ENCODE measurements around the gene ARPC5L.

DNA sequence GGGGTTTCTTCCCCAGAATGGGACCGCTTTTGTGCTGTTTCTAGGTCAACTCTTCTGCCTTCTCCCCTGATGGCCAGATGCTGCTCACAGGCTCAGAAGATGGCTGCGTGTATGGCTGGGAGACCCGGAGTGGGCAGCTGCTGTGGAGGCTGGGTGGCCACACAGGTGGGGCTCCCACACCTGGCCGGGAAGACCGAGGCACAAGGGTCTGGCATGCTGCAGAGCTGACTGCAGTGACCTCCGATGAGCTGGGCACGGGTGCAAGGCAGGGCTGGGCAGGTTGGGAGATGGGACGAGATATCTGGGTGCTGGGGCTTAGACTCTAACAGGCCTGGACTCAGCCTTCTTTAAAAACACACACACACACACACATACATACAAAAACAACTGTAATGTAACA is 7.8 kb upstream of the ARPC5L start:
- TF ChIP-seq, protein P1, sequence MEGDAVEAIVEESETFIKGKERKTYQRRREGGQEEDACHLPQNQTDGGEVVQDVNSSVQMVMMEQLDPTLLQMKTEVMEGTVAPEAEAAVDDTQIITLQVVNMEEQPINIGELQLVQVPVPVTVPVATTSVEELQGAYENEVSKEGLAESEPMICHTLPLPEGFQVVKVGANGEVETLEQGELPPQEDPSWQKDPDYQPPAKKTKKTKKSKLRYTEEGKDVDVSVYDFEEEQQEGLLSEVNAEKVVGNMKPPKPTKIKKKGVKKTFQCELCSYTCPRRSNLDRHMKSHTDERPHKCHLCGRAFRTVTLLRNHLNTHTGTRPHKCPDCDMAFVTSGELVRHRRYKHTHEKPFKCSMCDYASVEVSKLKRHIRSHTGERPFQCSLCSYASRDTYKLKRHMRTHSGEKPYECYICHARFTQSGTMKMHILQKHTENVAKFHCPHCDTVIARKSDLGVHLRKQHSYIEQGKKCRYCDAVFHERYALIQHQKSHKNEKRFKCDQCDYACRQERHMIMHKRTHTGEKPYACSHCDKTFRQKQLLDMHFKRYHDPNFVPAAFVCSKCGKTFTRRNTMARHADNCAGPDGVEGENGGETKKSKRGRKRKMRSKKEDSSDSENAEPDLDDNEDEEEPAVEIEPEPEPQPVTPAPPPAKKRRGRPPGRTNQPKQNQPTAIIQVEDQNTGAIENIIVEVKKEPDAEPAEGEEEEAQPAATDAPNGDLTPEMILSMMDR (conservative IDR thresholded peaks at IDR 0.05 in 1 of 2, IDR thresholded peaks at IDR 0.05 in 1 of 2; ENCODE audit: extremely low read depth in 1 of 2, insufficient read depth in 1 of 2, low read depth in 1 of 2, low read length in 2 of 2): no peak
- no peak for TF ChIP-seq EZH2 (IDR thresholded peaks at IDR 0.05; ENCODE audit: borderline replicate concordance, low read length)

All from mammary epithelial cell (primary cell).